Epithelial cell of umbilical artery (primary cell): Measurements from ENCODE around the gene IGSF1. TPM values are rescaled to one million over a fixed set of nuclear protein-coding genes. Genes with fewer than 3 reads are reported as not detected.

Experiments used
- total RNA-seq: library from RNA; depleted of rRNA; stranded (reverse); fragments of >200 nt; gene quantifications from 2 replicates; pipeline ENCODE4 v1.2.3, GENCODE V29; 2014

IGSF1 gene, protein sequence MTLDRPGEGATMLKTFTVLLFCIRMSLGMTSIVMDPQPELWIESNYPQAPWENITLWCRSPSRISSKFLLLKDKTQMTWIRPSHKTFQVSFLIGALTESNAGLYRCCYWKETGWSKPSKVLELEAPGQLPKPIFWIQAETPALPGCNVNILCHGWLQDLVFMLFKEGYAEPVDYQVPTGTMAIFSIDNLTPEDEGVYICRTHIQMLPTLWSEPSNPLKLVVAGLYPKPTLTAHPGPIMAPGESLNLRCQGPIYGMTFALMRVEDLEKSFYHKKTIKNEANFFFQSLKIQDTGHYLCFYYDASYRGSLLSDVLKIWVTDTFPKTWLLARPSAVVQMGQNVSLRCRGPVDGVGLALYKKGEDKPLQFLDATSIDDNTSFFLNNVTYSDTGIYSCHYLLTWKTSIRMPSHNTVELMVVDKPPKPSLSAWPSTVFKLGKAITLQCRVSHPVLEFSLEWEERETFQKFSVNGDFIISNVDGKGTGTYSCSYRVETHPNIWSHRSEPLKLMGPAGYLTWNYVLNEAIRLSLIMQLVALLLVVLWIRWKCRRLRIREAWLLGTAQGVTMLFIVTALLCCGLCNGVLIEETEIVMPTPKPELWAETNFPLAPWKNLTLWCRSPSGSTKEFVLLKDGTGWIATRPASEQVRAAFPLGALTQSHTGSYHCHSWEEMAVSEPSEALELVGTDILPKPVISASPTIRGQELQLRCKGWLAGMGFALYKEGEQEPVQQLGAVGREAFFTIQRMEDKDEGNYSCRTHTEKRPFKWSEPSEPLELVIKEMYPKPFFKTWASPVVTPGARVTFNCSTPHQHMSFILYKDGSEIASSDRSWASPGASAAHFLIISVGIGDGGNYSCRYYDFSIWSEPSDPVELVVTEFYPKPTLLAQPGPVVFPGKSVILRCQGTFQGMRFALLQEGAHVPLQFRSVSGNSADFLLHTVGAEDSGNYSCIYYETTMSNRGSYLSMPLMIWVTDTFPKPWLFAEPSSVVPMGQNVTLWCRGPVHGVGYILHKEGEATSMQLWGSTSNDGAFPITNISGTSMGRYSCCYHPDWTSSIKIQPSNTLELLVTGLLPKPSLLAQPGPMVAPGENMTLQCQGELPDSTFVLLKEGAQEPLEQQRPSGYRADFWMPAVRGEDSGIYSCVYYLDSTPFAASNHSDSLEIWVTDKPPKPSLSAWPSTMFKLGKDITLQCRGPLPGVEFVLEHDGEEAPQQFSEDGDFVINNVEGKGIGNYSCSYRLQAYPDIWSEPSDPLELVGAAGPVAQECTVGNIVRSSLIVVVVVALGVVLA (N-terminal part only)
- not detected in 2 replicates for total RNA-seq

DNA sequence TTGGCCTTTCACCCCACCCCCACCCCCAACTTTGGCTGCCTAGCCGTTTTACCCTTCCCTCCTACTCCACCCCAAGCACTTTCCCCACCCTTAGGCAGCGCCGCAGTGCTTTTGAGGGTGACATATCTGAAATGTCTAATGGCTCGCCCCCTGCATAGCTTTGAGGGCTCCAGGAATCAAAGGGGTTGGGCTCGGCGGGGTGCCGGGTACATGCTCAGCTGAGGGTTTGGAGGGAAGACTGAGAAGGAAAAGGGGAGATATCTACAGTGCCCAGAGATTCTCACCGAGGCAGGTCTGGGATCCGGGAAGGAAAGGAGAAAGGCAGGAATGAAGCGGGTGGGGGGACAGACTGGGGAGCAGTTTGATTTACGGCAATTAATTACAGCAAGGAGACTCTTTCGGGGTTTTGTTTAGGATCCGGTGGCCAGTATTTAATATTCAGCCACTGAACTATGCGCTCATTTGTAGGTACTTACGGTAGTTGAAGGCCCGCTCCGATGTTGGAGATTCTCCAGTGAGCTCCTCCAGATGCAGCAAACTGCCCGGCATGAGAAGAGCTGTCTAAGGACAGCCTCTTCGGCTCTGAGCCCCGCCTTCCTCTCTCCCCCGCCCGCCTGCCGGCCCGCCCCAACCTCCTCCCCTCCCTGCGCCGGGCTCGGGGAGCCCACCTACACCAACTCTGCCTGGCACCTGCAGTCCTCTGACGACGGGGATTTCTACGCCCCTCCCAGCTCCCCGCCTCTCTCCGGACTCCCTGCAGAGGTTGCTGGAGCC lies at the start of gene IGSF1:
IGSF1 (minus strand) TSS at position 569 of the 774 bp plus-strand sequence. CDS start 2,632 bp downstream, outside the sequence.

Other genes with a start within 250 kb of the IGSF1 start
- not detected in 2 replicates for gene ARHGAP36, start 231.0 kb downstream of the IGSF1 start, total RNA-seq